ENCODE results near the gene TSEN15. TPM values are rescaled to one million over a fixed set of nuclear protein-coding genes. Genes with fewer than 3 reads are reported as not detected.

The TSEN15 gene
- total and polyA plus RNA-seq, 9 of the 15 experiments (the other 6 are each of a cell fraction or from before 2014, with no cell fraction given), result 25.6 to 121 (median 91.3) TPM

GRCh38 chr1:184035719-184036516 lies 15.6 kb upstream of the TSEN15 start (continued):
- TF ChIP-seq NR0B1 (IDR thresholded peaks at IDR 0.05; ENCODE audit: partially characterized antibody) (no peak), ZNF398 (CRISPR knock-in tag; IDR thresholded peaks at IDR 0.05) (no peak), SMARCB1 (IDR thresholded peaks at IDR 0.05; ENCODE audit: insufficient read length, low read depth) (no peak), CBX1 (IDR thresholded peaks at IDR 0.05; ENCODE audit: low read depth) (no peak), ZC3H11A (IDR thresholded peaks at IDR 0.05; ENCODE audit: low read depth, low read length) (no peak), EGR1 (conservative IDR thresholded peaks at IDR 0.05) (no peak), MAFG (tag; conservative IDR thresholded peaks at IDR 0.05) (no peak), ZNF280B (CRISPR knock-in tag; IDR thresholded peaks at IDR 0.05) (no peak), ZBTB12 (CRISPR knock-in tag; IDR thresholded peaks at IDR 0.05) (no peak), HMG20A (CRISPR knock-in tag; conservative IDR thresholded peaks at IDR 0.05) (no peak), POLR2AphosphoS5 (IDR thresholded peaks at IDR 0.05; ENCODE audit: control insufficient read depth, insufficient read depth, low read depth, low read length) (peak; percentile 14; the same call in 1 of the 2 replicates), RBM39 (optimal IDR thresholded peaks at IDR 0.05; ENCODE audit: low read depth, low read length) (no peak), ESRRB (CRISPR knock-in tag; IDR thresholded peaks at IDR 0.05; ENCODE audit: borderline replicate concordance) (no peak), ZNF134 (CRISPR knock-in tag; conservative IDR thresholded peaks at IDR 0.05) (no peak), ZFP36 (IDR thresholded peaks at IDR 0.05; ENCODE audit: low read depth, low read length, partially characterized antibody) (no peak), ZNF354B (CRISPR knock-in tag; IDR thresholded peaks at IDR 0.05) (no peak), ZNF274 (IDR thresholded peaks at IDR 0.05; ENCODE audit: borderline replicate concordance, low read depth, low read length) (no peak), GMEB1 (CRISPR knock-in tag; IDR thresholded peaks at IDR 0.05) (no peak), XRCC3 (IDR thresholded peaks at IDR 0.05) (no peak), NFE2 (IDR thresholded peaks at IDR 0.05; ENCODE audit: low read depth) (no peak), ZNF23 (CRISPR knock-in tag; IDR thresholded peaks at IDR 0.05) (no peak), ZNF75A (CRISPR knock-in tag; IDR thresholded peaks at IDR 0.05) (no peak), SUPT5H (IDR thresholded peaks at IDR 0.05) (no peak)

Data from K562 (cell line).